Suprapubic skin (tissue), 3 donors: ENCODE measurements around the gene TSPAN17.

Source experiments
- EP300 ChIP-seq: sonication (generic); formaldehyde crosslinking; IDR thresholded peaks from one replicate; pipeline ENCODE4 v1.6.1; 2017; ENCODE audit warnings: antibody characterized with exemption
- TF ChIP-seq, protein P1 (sequence below), 2 donors: fragments of 200-600 bp in 1 of 2; fragments of 450-650 bp in 1 of 2; sonication (generic) in 1 of 2; IDR thresholded peaks; one replicate each; pipeline ENCODE4 v1.5.1; 2016 to 2019; ENCODE audit warnings: antibody characterized with exemption in 2 of 2, mild to moderate bottlenecking in 1 of 2, moderate library complexity in 1 of 2

DNA sequence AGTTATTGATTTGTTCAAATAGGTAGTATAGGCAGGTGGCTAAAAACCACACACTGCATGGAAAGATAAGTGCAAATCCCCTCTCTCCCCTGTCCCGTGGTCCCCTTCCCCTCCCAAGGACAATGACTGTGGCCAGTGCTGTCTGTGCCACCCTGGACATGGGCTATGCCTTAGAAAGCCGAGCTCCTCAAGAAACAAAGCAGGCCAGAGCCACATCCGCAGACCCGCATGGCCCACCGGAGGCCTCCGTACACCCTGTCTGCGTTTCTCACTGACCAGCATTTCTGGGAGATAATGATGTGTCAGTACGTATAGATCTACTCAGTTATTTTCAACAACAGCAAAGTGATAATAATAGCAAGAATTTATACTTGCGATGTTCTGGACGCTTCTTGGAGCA, 16.3 kb downstream of the TSPAN17 start:
- TF ChIP-seq, protein P1, sequence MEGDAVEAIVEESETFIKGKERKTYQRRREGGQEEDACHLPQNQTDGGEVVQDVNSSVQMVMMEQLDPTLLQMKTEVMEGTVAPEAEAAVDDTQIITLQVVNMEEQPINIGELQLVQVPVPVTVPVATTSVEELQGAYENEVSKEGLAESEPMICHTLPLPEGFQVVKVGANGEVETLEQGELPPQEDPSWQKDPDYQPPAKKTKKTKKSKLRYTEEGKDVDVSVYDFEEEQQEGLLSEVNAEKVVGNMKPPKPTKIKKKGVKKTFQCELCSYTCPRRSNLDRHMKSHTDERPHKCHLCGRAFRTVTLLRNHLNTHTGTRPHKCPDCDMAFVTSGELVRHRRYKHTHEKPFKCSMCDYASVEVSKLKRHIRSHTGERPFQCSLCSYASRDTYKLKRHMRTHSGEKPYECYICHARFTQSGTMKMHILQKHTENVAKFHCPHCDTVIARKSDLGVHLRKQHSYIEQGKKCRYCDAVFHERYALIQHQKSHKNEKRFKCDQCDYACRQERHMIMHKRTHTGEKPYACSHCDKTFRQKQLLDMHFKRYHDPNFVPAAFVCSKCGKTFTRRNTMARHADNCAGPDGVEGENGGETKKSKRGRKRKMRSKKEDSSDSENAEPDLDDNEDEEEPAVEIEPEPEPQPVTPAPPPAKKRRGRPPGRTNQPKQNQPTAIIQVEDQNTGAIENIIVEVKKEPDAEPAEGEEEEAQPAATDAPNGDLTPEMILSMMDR (IDR thresholded peaks at IDR 0.05) = no peak
- no peak for TF ChIP-seq EP300
